IPS-11a (cell line): Measurements from ENCODE around the gene RRAS2.

Experiments
- H3K4me3 ChIP-seq: one replicate; pipeline ENCODE4 v1.5.1; 2013; ENCODE audit warnings: low read depth, low read length, control low read depth

The RRAS2 gene

DNA sequence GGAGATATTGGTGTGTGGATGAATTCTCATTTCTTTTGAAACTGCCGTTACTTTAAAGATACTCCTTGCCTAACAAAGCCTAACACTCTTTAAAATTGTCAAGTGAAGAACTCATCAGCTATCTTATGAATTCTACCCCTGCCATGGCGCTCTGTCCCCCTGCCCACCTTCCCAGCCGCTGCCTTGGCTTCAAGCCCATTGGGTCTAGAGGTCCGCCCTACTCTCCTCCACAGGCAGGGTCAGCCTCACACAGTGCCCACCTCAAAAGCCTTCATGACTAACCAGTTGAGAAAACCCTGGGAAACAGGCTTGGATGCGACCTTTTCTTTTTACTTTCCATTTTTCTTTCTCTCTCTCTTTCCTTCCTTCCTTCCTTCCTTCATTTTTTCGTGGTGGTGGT is 128.6 kb downstream of the RRAS2 start:
- no peak overlapping the region for H3K4me3 ChIP-seq

DNA sequence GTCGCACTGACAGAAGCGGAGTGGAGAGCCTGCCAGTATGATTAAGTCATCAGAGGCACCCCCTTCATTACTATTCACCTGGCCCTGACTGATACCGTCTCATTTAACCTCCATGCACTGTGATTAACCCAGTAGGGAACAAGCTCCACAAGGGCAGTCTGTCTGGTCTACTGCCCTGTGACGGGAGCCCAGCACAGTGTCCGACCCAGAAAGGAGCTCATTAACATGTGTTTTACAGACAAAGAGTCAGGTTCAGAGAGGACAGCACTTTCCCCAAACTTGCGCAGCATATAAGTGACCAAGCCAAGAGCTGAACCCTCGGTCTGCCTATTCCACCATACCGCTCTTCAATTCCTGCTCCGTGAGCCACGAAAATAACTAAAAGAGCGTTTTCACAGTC is 129.5 kb downstream of the RRAS2 start:
- H3K4me3 ChIP-seq, result no peak overlapping the region

DNA sequence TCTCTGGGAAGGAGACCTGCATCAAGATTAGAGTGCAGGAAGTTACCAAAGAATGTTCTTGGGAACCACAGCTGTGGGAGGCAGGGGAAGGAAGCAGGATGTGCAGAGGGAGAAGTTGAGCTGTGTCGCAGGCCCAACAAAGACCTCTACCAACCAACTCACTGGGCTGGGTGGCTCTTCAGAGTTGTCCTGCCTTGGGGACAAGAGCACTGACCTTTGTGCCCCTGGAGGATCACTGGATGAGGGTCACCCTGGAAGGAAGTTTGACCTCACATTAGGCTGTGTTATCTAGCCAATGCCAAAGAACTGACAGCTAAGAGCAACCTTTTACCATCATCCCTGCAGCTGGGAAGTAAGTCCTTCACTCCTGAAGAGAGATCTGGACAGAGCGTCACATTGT is 130.6 kb downstream of the RRAS2 start:
- H3K4me3 ChIP-seq, result no peak overlapping the region
